Activated CD8-positive, alpha-beta memory T cell treated with anti-CD3 and anti-CD28 coated beads, Interleukin-2, amount 50 U/mL, for 1 hour (primary cell): ENCODE data around the gene IFT122.
"Not testable (repeated sequence)": the region's sequence is repeated elsewhere in the genome, so short reads cannot be mapped to it uniquely, and the experiment has no call there.

ENCODE experiments used
- DNase-seq: peaks from one replicate; pipeline ENCODE4 v3.0.0-alpha.2; 2020; ENCODE audit errors: extremely low read depth

Gene IFT122, protein sequence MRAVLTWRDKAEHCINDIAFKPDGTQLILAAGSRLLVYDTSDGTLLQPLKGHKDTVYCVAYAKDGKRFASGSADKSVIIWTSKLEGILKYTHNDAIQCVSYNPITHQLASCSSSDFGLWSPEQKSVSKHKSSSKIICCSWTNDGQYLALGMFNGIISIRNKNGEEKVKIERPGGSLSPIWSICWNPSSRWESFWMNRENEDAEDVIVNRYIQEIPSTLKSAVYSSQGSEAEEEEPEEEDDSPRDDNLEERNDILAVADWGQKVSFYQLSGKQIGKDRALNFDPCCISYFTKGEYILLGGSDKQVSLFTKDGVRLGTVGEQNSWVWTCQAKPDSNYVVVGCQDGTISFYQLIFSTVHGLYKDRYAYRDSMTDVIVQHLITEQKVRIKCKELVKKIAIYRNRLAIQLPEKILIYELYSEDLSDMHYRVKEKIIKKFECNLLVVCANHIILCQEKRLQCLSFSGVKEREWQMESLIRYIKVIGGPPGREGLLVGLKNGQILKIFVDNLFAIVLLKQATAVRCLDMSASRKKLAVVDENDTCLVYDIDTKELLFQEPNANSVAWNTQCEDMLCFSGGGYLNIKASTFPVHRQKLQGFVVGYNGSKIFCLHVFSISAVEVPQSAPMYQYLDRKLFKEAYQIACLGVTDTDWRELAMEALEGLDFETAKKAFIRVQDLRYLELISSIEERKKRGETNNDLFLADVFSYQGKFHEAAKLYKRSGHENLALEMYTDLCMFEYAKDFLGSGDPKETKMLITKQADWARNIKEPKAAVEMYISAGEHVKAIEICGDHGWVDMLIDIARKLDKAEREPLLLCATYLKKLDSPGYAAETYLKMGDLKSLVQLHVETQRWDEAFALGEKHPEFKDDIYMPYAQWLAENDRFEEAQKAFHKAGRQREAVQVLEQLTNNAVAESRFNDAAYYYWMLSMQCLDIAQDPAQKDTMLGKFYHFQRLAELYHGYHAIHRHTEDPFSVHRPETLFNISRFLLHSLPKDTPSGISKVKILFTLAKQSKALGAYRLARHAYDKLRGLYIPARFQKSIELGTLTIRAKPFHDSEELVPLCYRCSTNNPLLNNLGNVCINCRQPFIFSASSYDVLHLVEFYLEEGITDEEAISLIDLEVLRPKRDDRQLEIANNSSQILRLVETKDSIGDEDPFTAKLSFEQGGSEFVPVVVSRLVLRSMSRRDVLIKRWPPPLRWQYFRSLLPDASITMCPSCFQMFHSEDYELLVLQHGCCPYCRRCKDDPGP

DNA sequence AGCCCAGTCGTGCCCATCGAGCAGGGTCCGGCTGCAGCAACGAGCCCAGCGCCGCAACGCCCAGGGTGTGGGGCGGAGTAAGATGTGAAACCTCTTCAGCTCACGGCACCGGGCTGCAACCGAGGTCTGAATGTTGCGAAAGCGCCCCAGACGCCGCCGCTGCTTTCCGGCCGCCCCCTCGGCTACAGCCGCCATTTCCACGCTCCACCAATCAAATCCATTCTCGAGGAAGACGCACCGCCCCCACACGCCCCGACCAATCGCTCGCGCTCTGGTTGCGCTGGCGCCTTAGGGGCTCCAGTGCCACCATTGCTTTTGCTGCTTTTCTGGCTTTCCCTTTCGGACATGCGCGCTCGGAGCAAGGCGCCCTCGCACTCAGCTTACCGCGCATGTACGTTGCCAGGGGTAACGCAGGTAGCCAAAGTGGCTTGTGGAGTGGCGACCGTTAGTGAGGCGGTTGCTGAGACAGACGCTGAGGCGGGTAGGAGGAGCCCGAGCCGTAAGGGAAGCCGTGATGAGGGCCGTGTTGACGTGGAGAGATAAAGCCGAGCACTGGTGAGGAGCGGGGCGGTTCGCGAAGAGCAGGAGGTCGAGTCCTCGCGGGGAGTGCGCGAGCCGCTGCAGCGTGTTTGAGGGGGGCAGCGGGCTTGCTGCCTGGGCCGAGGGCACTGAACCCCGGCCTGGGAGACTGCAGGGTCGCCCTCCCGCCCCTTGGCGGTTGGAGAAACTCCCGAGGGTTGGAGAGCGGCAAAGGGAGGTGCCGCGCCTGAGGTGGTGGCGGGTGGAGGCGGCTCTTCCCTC lies at the start of gene IFT122, which contains the start of gene MBD4:
Gene IFT122, plus strand, starts transcription at position 408 of the 801 bp plus-strand sequence. Its CDS starts 107 bp downstream, at position 515.
Gene MBD4, minus strand, starts transcription at position 132 of the 801 bp plus-strand sequence. Its CDS starts 115 bp downstream, at position 17.
- DNase-seq, result peak; percentile 99

DNA sequence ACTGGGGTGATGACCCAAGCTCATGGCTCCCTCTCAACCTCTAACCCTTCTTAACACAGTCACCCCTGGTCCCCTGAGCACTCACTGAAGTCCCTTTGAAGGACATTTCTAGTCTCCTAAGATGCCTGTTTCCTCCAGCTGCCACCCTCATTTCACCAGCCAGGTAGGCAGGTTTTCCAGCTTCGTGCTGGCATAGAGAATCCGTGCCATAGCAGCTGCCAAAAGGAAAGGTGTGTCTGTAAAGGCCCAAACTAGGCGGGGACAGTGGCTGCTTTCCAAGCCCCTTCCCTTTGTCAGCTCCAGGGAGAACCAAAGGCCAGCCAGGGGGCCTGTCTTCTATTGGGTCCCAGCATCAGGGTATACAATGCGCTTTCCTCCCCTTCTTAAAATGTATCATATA lies 48.4 kb upstream of the IFT122 start:
- DNase-seq, result not testable (repeated sequence)

DNA sequence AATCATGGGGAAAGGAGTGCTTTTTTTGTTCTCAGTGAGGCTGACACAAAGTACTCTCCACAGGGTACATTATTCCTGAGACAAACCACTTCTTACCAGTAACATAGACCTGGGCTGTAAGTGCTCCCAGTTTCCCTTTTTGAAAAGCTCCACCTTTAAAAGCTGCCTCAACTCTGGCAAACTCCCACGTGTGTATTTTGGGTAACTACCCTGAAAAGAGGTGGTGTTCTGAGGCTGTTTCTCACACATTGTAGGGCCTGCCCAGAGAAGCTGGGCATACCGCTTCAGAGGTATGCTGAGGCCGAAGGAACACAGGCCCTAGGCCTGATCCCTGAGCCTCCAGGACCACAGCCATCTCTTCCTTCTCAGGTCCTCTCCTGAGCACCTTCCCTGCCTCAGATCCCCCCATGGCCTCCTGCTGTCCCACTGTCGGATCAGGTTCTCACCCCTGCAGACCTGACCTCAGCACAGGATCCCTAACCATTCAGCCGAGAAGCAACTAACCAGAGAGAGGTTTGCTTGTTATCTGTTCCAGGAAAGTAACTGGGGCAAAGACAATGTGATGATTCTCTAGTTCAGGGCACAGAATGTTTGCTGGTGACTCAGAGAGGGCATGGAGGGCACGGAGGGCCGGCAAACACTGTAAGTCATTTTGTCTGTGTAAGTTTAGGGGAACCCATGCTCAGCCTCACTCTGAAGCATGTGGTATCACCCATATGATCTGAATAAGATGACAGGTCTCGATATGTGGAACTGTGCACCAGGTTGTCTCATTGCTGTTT lies 47.7 kb upstream of the IFT122 start:
- not testable (repeated sequence) for DNase-seq

DNA sequence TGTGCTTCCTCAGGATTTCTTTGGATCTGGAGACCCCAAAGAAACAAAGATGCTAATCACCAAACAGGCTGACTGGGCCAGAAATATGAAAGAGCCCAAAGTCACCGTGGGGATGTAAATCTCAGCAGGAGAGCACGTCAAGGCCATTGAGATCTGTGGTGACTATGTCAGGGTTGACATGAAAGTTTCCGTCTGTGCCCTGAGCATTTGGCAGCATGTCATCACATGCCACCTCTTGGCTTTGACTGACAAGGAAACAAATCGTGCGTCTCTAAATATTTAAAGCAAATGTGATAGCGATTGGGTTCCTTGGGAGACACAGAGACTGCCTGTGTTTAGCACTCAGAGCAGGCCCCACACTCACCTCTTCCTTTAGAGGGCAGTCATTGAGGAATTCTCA lies 46.8 kb upstream of the IFT122 start:
- DNase-seq, result no peak

DNA sequence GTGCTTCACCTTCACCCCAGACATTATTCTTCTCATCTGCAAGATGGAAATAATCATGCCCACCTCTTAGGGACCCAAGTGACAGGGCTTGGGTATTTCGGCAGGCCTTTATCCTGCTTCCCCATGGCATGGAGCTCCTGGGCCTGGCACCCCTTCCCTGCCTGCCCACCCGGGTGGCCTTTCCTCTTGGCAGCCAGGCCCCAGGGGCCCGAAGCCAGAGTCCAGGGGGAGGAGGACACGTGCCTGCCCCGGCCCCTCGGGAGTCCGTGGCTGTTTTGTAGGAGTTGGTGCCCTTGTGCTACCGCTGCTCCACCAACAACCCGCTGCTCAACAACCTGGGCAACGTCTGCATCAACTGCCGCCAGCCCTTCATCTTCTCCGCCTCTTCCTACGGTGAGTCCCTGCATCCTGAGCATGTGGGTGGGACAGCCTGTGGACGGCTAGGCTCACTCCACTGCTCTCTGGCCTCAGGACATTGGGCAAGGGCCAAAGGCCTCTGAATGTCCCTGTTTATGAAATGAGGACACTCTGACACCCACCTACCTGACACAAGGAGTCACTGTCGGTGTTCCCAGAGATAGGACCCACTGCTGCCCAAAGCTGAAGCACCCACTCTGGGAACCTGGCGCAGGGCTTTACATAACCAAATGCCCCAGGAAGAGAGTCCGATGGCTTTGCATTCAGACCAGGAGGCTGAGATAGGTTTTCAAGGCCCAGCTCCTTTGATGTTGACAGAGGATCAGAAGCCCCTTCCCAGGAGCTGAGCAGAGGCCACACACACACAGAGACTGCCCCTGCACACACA lies 46.1 kb upstream of the IFT122 start:
- DNase-seq, result not testable (repeated sequence)

DNA sequence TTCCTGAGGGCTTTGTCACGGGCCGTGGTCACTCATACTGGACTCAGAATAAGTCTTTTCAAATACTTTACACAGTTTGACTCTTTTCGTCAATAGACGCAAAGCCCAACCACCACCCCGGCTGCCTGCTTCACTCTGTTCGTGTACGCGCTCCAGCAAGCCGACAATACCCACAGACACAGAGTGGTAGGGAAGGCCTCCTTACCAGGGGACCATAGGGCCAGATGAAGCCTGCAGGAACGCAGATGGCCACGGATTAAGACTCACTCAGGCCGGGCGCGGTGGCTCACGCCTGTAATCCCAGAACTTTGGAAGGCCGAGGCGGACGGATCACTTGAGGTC lies 41.2 kb upstream of the IFT122 start:
- no peak for DNase-seq

DNA sequence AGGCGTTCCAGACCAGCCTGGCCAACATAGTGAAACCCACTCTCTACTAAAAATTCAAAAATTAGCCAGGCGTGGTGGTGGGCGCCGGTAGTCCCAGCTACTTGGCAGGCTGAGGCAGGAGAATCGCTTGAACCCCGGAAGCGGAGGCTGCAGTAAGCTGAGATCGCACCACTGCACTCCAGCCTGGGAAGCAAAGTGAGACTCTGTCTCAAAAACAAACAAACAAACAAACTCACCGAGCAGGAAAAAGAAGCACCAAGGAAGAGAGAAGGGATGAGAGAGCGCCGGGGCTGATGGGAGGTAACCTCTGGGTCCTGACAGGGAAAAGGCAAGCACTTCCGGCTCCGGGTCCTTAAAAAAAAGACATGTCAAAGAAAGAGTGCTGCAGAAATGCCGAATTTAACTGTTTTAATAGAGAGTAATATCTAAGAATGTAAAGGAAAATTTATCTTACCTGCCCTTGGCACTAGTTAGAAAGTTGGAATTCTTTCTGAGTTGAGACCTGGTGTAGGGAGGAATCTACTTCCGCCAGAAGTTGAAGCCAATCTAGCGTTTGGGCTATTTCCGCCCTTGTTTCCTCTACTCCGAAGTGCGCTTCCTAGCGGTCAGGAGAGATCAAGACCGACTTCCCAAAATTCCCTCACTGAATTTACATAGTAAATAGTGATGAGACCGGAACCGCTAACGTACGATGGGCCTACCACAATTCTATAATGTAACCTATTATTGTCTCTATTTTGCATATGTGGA lies 40.7 kb upstream of the IFT122 start:
- peak; percentile 45 for DNase-seq

DNA sequence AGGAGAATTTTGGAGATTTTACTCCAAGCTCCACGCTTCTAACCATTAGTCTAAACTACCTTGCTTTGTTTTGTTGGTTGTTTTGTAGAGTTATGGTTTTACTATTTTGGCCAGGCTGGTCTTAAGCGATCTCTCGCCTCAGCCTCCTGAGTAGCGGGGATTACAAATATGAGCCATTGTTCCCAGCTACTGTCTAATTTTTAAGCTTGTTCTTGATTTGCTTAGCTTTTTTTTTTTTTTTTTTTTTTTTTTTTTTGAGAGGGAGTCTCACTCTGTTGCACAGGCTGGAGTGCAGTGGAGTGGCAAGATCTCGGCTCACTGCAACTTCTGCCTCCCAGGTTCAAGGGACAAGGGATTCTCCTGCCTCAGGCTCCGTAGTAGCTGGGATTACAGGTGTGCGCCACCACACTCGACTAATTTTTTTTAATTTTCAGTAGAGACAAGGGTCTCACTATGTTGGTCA lies 40.1 kb upstream of the IFT122 start:
- DNase-seq, result no peak

DNA sequence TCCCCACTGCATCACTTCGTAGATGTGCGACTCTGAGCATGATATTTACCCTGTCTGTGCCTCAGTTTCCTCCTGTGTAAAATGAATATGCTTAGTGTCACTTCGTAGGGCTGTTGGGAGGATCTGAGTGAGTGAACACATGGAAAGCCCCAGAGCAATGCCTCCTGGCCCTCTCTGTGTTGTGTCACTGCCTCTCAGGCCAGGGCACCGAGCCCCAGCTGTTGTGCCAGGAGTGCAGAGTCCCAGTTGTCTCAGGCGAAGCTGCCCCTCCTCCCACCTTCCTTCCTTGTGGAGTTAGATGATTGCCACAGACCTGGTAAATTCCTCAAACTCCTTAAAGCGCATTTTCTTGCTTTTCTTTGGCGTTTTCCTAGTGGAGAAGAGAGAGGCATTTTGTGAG lies 37.8 kb upstream of the IFT122 start:
- DNase-seq, result no peak

DNA sequence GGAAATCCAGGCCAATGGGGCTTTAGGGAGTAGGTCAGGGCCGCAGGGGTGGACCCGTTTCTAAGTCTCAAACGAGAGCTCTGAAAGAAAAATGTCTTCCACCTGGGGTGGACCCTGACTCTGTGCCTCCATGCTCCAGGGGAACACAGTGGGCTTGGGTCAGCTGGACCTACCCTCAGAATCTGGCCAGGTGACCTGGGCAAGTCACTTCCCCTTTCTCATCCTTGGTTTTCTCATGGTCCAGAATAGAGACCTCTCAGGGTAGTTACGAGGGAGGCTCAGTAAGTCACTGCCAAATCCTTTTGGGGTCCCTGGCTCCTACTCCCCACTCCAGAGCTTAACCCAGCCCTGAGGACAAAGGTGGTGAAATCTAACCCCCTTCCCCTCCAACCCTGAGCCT lies 37.4 kb upstream of the IFT122 start:
- DNase-seq, result no peak

DNA sequence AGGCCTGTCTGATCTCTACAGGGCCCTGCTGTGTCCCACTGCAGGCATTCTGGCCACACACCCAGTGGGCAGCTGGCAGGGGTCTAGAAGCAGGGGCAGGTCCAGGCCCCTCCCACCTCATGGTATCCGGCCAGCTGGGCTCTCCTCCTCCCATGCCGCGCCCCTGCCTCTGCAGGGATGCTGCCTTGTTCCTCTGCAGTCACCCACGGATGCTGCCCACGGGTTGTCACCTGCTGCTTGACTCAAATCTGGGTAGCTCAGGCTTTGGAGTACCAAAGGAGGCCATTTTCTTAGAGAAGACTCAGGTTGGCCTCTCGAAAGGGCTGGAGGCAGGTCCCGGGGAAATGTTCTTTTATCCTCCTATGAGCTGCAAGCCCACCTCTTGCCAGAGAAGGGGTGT lies 36.6 kb upstream of the IFT122 start:
- no peak for DNase-seq

DNA sequence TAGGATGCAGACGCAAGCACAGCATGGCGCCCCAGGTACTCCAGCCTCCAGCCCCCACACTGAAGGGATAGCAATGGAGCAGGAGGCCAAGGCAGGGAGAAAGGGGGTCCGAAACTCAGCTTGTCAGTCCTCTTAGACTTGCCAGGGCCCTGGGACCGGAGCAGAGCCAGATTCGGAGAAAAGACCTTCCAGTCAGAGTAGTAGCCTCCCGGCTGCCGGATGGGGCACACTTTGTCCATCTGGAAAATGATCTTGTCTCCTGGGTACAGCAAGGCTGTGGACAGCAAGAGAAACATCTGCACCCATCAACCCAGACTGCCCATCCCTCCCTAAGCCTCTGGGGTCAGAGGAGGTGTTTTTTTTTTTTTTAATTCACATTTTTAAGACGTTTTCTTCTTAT lies 35.9 kb upstream of the IFT122 start:
- DNase-seq, result no peak

DNA sequence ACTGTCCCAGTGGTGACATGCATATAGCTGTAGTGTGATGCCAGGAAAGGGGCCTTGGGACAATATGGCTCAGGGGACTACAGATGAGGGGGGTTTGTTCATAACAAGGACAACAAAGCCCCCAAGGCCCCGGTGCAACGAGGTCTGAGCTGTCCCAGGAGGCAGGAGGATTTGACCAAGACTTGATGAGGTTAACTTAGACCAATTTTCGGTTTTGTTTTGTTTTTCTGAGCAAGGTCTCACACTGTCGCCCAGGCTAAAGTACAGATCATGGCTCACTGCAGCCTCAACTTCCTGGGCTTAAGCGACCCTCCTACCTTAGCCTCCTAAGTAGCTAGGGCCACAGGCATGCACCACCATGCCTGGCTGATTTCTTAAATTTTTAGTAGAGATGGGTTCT lies 35.4 kb upstream of the IFT122 start:
- no peak for DNase-seq

DNA sequence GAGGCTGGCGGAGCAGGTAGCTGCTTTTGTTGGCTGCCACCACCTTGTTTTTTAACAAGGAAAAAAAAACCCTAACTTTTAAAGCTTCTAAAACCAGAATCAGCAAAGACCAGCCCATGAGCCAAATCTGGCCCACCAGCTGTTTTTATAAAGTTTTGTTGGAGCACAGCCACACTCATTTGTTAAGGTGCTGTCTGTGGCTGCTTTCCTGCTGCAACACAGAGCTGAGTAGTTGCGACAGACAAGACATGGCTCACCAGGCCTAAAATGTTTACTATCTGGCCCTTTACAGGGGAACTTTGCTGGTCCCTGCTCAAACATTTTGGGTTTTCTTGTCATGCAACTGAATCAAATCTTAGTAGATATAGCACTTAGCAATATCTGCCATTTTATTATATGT lies 30.5 kb upstream of the IFT122 start:
- no peak for DNase-seq

DNA sequence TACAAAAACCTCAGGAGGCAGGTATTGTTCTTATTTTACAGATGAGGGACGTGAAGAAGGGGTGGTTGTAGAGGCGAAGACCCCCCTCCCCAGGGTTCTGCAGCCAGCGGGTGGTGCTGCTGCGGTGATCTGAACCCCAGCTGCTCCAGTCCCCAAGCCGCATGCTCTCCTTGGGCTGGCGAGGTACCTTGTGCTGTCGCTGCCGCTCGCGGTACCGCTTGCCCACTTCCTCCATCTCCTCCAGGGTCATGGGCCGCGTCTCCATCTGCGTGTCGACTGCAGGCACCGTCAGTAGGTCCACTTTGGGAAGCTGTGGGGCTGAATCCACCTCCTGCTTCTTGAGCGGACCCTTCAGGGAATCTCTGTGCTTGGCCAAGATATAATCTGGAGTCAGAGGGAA lies 29.1 kb upstream of the IFT122 start:
- DNase-seq, result no peak

DNA sequence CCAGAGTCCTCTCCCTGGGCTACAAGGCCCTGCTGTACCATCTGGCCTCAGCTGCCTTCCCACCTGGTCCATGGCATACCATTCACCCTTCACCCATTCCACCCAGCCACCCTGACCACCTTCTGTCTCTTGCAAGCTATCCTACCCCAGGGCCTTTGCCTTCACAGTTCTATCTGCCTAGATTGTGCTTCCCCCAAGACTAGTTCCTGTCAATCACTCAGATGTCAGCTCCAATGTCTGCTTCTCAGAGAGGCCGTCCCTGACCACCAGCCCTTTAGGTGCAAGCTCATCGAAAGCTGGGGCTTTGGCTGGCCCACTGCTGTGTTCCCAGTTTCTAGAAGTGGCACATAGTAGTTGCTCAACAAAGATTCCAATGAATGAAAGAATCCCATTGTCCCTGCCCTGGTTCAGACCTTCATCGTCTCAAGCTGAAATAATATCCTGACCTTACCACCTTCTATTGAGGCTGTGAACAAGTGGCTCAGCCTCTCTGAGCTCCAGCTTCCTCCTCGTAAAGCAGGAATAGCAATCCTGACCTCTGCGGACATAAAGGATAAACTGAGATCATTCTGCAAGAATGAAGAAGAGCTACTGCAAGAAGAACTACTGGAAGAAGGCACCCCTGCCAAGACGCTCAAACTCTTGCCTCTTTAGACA lies 27.4 kb upstream of the IFT122 start:
- no peak for DNase-seq

DNA sequence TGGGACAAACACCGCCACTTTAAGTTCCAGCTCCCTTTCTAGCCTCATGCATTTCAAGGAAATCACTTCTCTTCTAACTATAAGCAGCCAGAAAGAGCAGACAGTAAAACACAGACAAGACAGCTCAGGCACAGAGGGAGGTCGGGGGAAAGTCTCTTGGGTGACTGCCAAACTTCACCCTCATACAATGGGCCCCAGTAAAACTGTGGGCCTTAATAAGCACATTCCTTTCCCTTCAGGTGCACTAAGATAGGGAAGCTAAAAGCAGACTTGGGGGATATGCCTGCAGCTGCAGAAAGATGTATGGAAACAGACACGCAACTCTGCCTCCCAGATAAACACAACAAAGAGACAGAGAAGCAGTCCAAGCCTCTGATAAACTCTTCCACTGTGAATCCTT lies 26.8 kb upstream of the IFT122 start:
- DNase-seq, result not testable (repeated sequence)
